D721Med (cell line): ENCODE results near the gene NFX1.

Experiments used
- DNase-seq: peaks from one replicate; pipeline ENCODE4 v3.0.0; 2011; ENCODE audit warnings: low spot score; ENCODE audit not compliant: insufficient read length
- FAIRE-seq: peaks from 2 replicates; lab custom pipeline; 2011; peaks lifted over from hg19 to GRCh38; lab: Jason Lieb, UNC
- TF ChIP-seq, protein P1 (sequence below): IDR thresholded peaks from 2 replicates; pipeline ENCODE4 v1.5.1; 2012; ENCODE audit warnings: mild to moderate bottlenecking, control low read depth; ENCODE audit not compliant: insufficient read depth; ENCODE audit errors: missing control alignments

NFX1 gene

DNA sequence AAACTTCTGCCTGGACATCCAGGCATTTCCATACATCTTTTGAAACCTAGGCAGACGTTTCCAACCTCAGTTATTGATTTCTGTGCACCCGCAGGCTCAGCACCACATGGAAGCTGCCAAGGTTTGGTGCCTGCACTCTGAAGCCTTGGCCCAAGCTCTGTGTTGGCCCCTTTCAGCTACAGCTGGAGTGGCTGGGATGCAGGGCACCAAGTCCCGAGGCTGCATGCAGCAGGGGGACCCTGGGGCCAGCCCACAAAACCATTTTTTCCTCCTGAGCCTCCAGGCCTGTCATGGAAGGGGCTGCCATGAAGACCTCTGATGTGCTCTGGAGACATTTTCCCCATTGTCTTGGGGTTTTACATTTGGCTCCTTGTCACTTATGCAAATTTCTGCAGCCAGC, 49.9 kb downstream of the NFX1 start:
- no peak for FAIRE-seq
- TF ChIP-seq, protein P1, sequence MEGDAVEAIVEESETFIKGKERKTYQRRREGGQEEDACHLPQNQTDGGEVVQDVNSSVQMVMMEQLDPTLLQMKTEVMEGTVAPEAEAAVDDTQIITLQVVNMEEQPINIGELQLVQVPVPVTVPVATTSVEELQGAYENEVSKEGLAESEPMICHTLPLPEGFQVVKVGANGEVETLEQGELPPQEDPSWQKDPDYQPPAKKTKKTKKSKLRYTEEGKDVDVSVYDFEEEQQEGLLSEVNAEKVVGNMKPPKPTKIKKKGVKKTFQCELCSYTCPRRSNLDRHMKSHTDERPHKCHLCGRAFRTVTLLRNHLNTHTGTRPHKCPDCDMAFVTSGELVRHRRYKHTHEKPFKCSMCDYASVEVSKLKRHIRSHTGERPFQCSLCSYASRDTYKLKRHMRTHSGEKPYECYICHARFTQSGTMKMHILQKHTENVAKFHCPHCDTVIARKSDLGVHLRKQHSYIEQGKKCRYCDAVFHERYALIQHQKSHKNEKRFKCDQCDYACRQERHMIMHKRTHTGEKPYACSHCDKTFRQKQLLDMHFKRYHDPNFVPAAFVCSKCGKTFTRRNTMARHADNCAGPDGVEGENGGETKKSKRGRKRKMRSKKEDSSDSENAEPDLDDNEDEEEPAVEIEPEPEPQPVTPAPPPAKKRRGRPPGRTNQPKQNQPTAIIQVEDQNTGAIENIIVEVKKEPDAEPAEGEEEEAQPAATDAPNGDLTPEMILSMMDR, result no peak
- DNase-seq, result no peak

DNA sequence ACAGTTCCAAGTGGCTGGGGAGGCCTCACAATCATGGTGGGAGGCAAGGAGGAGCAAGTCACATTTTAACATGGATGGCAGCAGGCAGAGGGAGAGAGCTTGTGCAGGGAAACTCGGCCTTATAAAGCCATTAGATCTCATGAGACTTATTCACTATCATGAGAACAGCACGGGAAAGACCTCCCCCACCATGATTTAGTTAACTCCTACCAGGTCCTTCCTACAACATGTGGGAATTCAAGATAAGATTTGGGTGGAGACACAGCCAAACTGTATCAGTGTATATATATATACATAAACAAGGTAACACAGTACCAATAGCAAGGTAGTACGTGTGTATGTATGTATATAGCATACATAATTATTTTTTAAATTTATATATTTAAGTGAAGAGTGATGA, 50.9 kb downstream of the NFX1 start:
- TF ChIP-seq, protein P1, result no peak
- FAIRE-seq (no peak), DNase-seq (no peak)

DNA sequence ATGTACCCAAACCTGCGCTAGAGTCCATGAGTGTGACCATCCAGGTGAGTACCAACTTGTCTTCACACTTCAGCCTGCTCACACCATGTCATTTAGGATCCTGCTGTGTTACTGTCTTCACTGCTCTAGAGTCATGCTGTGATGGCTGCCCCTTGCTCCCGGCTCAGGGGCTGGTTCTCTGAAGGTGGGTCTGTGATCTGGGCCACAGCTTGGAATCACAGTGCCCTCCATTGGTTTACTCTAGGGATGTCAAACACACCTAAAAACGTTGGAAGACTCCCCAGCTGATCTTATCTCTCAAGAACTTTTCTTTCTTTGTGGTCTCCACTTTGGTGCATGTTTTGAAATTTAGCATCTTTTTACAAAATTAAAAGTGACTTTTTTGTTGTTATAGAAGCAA, 53.8 kb downstream of the NFX1 start:
- no peak for FAIRE-seq
- no peak for DNase-seq
- TF ChIP-seq, protein P1, result no peak

DNA sequence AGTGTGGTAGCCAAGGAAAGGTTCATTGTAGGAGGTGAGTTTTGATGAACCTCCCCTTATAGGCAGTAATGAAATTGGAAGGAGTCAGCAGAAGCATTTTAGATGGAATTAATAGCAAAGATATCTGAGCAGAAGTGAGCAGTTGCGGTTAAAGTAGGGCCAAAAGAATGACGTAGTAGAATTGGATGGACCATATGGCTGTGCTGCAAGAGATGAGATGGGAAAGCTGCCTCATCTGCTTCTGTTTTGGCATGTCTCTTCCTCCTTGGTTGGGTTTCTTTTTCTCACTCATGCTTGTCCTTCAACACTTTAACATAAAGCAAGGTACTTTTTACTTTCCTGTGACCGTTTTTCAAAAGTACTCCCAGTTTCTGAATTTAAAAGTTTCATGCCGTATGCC, 56.2 kb downstream of the NFX1 start:
- FAIRE-seq, result no peak
- TF ChIP-seq, protein P1, result no peak

DNA sequence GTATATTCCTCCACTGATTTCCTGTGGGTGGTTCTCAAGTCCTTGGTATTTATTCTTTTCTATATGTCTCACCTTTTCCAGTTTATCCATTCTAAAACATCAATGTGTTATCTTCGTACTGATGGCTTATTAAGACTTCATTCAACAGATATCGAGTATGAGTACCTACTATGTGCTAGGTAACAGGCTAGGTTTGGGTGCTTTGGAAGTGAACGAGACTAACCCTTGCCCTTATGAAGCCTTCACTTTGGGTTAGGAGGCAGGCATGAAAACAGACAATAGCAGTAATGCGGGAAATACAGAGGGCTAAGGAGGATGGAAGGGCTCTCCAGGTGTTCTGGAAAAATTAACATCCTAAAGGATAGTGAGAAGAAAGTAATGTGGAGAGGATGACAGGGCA, 58.7 kb downstream of the NFX1 start:
- TF ChIP-seq, protein P1, result no peak
- no peak for FAIRE-seq
- no peak for DNase-seq

More for the DNA sequence above, 56.2 kb downstream of the NFX1 start:
- DNase-seq, result no peak

DNA sequence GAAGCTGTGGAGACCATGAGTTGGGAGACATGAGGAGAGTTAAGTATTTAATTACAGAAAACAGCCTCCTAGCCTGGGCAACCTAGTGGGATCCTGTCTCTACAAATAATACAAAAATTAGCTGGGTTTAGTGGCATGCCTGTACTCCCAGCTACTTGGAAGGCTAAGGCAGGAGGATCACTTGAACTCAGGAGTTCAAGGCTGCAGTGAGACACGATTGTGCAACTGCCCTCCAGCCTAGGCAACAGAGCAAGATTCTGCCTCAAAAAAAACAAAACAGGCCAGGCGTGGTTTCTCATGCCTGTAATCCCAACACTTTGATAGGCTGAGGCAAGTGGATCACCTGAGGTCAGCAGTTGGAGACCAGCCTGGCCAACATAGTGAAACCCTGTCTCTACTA, 59.4 kb downstream of the NFX1 start:
- DNase-seq (no peak), FAIRE-seq (no peak)
- TF ChIP-seq, protein P1, result no peak

DNA sequence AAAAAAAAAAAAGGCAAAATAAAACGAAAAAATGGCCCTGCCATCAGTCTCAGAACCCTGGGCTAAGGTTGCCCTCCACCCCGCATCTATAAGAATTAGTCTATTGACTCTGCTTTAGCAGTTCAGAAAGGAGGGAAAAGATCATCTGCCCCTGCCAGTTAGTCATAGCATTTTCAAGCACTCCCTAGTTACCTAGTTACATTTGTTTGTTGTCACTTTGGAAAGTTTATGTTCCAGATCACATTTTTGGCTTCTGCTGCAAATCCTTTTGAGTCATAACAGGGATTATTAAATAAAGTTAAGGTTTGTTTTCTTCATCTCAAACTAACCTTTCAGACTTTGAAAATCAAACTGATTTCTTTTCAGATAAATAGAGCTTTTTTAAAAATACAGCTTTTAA, 60.0 kb downstream of the NFX1 start:
- TF ChIP-seq, protein P1, result no peak
- FAIRE-seq, result no peak
- DNase-seq, result no peak
